ENCODE measurements around the gene CELF1.

GRCh38 chr11:47499161-47499560 lies 53.8 kb downstream of the CELF1 start:
- TF ChIP-seq CTCF (IDR thresholded peaks at IDR 0.05) (no peak), ZFX (IDR thresholded peaks at IDR 0.05; ENCODE audit: borderline replicate concordance) (no peak)

Measured in 22Rv1 (cell line).